HG02970 (cell line): ENCODE data around the gene CNOT11.
A peak's percentile ranks its signal among the peaks of the same experiment; 100 is the strongest.
"Not testable (repeated sequence)": the region's sequence is repeated elsewhere in the genome, so short reads cannot be mapped to it uniquely, and the experiment has no call there.

Experiments used
- ATAC-seq: cut with Tn5 transposase; IDR thresholded peaks from one replicate; pipeline ENCODE4 v1.9.1; 2021; ENCODE audit warnings: mild to moderate bottlenecking, moderate library complexity, moderate number of reproducible peaks; ENCODE audit not compliant: unreplicated experiment, low FRiP score

Gene CNOT11

DNA sequence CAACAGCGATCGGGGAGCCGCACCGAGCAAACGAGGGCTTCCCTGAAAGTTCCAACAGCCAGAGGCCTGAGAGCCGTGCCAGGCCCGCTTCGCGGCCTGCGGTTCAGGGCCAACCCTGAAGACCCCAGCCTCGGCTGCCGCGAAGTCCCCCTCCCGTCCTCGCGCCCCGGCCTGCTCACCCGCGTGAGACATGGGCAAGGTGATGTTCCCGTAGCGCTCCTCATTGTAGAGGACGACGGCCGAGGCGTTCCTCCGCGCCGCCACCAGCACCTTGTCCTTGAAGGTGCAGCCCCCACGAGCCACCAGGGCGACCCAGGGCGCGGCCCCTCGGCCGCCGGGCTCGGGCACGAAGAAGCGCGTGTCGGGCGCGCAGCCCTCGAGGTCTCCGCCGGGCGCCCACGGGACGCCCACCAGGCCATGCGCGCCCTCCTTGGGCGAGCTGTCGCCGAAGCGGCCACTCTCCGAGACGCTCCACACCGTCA, 55.3 kb downstream of the CNOT11 start:
- ATAC-seq, result no peak

GRCh38 chr2:101308432-101309210, 55.9 kb downstream of the CNOT11 start, which contains the start of gene RNF149:
Gene RNF149, minus strand, starts transcription at chr2:101308701. Its CDS starts 113 bp downstream, at chr2:101308588.
- ATAC-seq, result peak; percentile 74

DNA sequence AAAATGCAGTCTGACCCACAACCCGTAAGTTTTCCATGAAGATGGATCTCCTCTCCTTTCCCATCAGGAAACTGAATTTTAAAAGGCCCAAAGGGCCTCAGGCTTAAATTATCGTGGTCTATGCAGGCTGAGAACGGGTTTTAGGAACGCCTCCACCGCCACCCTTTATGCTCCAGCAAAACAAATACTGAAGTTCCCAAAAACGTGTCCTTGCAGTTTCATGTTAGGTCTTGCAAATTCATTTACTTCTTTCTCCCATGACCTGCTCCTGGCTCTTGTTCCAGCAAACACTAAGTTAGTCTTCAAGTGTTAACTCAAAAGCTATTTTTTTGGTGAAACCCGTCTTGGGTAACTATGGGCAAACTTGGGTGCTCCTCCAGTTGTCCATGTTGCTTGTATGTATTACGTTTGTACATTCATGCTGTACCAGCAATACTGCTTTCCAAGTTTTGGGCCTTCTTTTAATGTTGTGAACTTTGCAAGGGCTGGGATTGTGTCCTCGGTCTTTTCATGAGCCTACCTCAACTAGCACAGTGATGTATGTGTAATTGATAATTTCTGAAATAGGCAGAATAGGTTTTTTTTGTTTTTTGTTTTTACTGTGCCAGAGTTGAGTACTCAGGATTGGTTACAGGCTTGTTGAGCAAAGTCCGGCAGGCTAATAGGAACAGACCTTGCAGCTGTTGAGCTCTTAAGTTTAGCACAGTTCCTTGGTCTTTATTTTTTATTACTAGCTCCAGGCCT, 57.6 kb downstream of the CNOT11 start:
- ATAC-seq, result no peak

DNA sequence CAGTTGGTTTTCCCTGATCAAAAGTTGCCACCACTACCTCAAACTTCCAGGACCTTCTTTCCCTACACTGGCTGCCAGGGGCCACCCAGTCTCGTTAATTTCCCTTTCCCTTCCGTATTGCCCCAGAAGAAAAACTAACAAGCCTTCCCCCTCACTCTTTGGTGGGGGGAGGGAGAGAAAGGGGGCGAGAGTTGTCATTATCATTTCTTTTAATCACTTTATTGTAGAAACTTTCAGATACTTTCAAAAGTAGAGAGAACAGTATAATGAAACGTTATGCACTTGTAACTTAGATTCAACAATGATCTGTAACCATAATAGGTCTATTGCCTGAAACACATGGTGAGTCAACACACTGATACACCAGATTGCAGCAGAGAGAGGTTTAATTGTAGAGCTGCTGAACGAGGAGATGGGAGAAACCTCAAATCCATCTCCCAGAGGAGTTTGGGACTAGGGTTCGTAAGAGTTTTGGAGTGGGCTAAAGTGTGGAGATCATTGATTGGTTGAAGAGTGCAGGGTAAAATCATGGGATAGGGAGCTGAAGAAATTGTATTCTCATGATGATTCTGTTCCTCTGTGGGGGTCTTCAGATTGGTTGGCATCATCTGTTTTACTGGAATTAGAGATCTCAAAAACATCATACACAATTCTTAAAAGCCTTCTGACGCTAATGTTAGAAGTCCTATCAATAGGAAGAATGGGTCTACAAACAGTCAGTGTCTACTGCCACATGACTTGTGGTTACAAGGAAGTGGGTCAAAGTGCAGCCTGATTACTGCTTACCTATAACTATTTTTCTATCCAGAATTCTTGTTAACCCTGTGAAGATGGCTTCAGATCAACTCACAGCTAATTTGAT, 58.4 kb downstream of the CNOT11 start:
- no peak for ATAC-seq

- no peak for ATAC-seq
Observed at GRCh38 chr2:101311696-101312017, 59.0 kb downstream of the CNOT11 start.

GRCh38 chr2:101316568-101316967, 63.9 kb downstream of the CNOT11 start:
- ATAC-seq, result not testable (repeated sequence)
